K562 (cell line): ENCODE measurements around the gene XPR1. TPM values are rescaled to one million over a fixed set of nuclear protein-coding genes. Genes with fewer than 3 reads are reported as not detected.

Experiments
- ARID1B ChIP-seq: fragments of 450-650 bp; IDR thresholded peaks from 2 replicates; pipeline ENCODE4 v1.6.1; 2016; ENCODE audit warnings: antibody characterized with exemption, mild to moderate bottlenecking, inconsistent platforms
- DACH1 ChIP-seq: fragments of 450-650 bp; IDR thresholded peaks from 2 replicates; pipeline ENCODE4 v1.6.1; 2018; ENCODE audit not compliant: partially characterized antibody
- ELK1 ChIP-seq: sonication (generic); formaldehyde crosslinking; IDR thresholded peaks from 2 replicates; pipeline ENCODE4 v1.8.1; 2022; ENCODE audit warnings: missing genetic modification reagents
- ESRRA ChIP-seq: fragments of 450-650 bp; IDR thresholded peaks from 2 replicates; pipeline ENCODE4 v1.6.1; 2014; ENCODE audit warnings: low read depth, mild to moderate bottlenecking, moderate library complexity, borderline replicate concordance
- EZH2 ChIP-seq: IDR thresholded peaks from 2 replicates; pipeline ENCODE4 v1.6.1; 2012; ENCODE audit warnings: low read depth, mild to moderate bottlenecking, inconsistent platforms, low read length, borderline replicate concordance
- FOS ChIP-seq: IDR thresholded peaks from 3 replicates; pipeline ENCODE4 v1.6.1; 2011; ENCODE audit not compliant: insufficient read length; ENCODE audit errors: extremely low read depth
- FOXA3 ChIP-seq, 2 experiments: fragments of 450-650 bp in 1 of 2; sonication (generic) in 1 of 2; formaldehyde crosslinking; IDR thresholded peaks in 1 of 2; conservative IDR thresholded peaks in 1 of 2; 2 replicates each; pipeline versions ENCODE4 v1.4.0 to v1.8.0; 2020 to 2022; ENCODE audit warnings: mild to moderate bottlenecking in 2 of 2, missing genetic modification reagents in 1 of 2
- POLR2A ChIP-seq: fragments of 450-650 bp; conservative IDR thresholded peaks from 2 replicates; pipeline ENCODE4 v1.6.1; 2016
- POLR2G ChIP-seq: fragments of 200-400 bp; formaldehyde crosslinking; IDR thresholded peaks from 2 replicates; pipeline ENCODE4 v1.6.1; 2017; ENCODE audit warnings: low read depth, mild to moderate bottlenecking, antibody characterized with exemption, low read length, moderate library complexity
- SIN3A ChIP-seq, 2 experiments: fragments of 150-350 bp in 1 of 2; IDR thresholded peaks; 2 replicates each; pipeline ENCODE4 v1.6.1; 2011 to 2016; ENCODE audit warnings: borderline replicate concordance in 2 of 2, low read depth in 2 of 2, low read length in 2 of 2, mild to moderate bottlenecking in 2 of 2, moderate library complexity in 2 of 2; ENCODE audit not compliant: control insufficient read depth in 1 of 2
- SIX5 ChIP-seq, 2 experiments: IDR thresholded peaks; 2 replicates each; pipeline ENCODE4 v1.6.1; 2011; ENCODE audit warnings: low read length in 2 of 2, borderline replicate concordance in 1 of 2, low read depth in 1 of 2, mild to moderate bottlenecking in 1 of 2, moderate library complexity in 1 of 2; ENCODE audit not compliant: insufficient read depth in 1 of 2
- SMAD1 ChIP-seq: fragments of 150-350 bp; IDR thresholded peaks from 2 replicates; pipeline ENCODE4 v1.6.1; 2014; ENCODE audit warnings: low read length, low read depth; ENCODE audit not compliant: partially characterized antibody
- STAT6 ChIP-seq: sonication (generic); formaldehyde crosslinking; IDR thresholded peaks from 2 replicates; pipeline ENCODE4 v1.8.1; 2023; ENCODE audit warnings: mild to moderate bottlenecking, missing genetic modification reagents
- TAF9B ChIP-seq: fragments of 450-650 bp; IDR thresholded peaks from 2 replicates; pipeline ENCODE4 v1.6.1; 2018; ENCODE audit warnings: mild to moderate bottlenecking; ENCODE audit not compliant: partially characterized antibody
- TEAD1 ChIP-seq, 2 experiments: fragments of 450-650 bp in 1 of 2; sonication (generic) in 1 of 2; formaldehyde crosslinking; IDR thresholded peaks; 2 replicates each; pipeline versions ENCODE4 v1.4.0 to v1.8.0; 2020 to 2022; ENCODE audit warnings: mild to moderate bottlenecking in 2 of 2, missing genetic modification reagents in 1 of 2
- TRIM28 ChIP-seq: fragments of 450-650 bp; IDR thresholded peaks from 2 replicates; pipeline ENCODE4 v1.6.1; 2017
- ZBTB26 ChIP-seq: fragments of 450-650 bp; formaldehyde crosslinking; IDR thresholded peaks from 2 replicates; pipeline ENCODE4 v1.4.0; 2022; ENCODE audit warnings: missing genetic modification characterization
- ZKSCAN8 ChIP-seq: fragments of 200-800 bp; sonication (Bioruptor generic); IDR thresholded peaks from 2 replicates; pipeline ENCODE4 v1.6.1; 2016; ENCODE audit warnings: missing genetic modification characterization, missing compliant biosample characterization
- ZNF146 ChIP-seq: IDR thresholded peaks from one replicate; pipeline ENCODE4 v1.6.1; 2018; ENCODE audit warnings: missing compliant biosample characterization; ENCODE audit not compliant: unreplicated experiment
- ZNF174 ChIP-seq: fragments of 250-450 bp; sonication (Bioruptor Pico); IDR thresholded peaks from 2 replicates; pipeline ENCODE4 v1.4.0; 2020; ENCODE audit warnings: mild to moderate bottlenecking
- ZNF212 ChIP-seq: fragments of 450-650 bp; formaldehyde crosslinking; IDR thresholded peaks from 2 replicates; pipeline ENCODE4 v1.4.0; 2020; ENCODE audit warnings: mild to moderate bottlenecking
- ZNF589 ChIP-seq: fragments of 200-800 bp; sonication (Bioruptor generic); IDR thresholded peaks from 2 replicates; pipeline ENCODE4 v1.6.1; 2016; ENCODE audit warnings: low read depth, missing genetic modification characterization, missing compliant biosample characterization
- ZNF76 ChIP-seq: fragments of 250-450 bp; sonication (Bioruptor Pico); IDR thresholded peaks from 2 replicates; pipeline ENCODE4 v1.4.0; 2020; ENCODE audit warnings: mild to moderate bottlenecking, moderate library complexity, borderline replicate concordance
- polyA plus RNA-seq, 8 experiments: library from polyadenylated mRNA; depleted of rRNA in 4 of 8; stranded (reverse) in 5 of 8; unstranded in 3 of 8; fragments of >200 nt; fragmentation: Nextera tagmentation in 2 of 8; fragmentation: Illumina TruSeq in 1 of 8; extraction: Ambion mirVana in 2 of 8; extraction: Trizol in 1 of 8; gene quantifications; 2 replicates each; pipeline versions ENCODE4 v1.2.1 to v1.2.3, GENCODE V29; 2011 to 2014; ENCODE audit warnings: inconsistent platforms in 1 of 8, missing spikeins in 1 of 8
- total RNA-seq, 7 experiments: library from RNA; depleted of rRNA in 6 of 7; stranded (reverse); fragments of >200 nt in 6 of 7; fragmentation: Illumina TruSeq in 2 of 7; extraction: Trizol in 2 of 7; gene quantifications; 2 replicates each; pipeline versions ENCODE4 v1.2.1 to v1.2.3, GENCODE V29; 2011 to 2021; ENCODE audit warnings: low replicate concordance in 1 of 7

XPR1 gene
- total and polyA plus RNA-seq, 9 of the 15 experiments (the other 6 are each of a cell fraction or from before 2014, with no cell fraction given): 3.0 to 66.2 (median 38.6) TPM

- TF ChIP-seq ZBTB26 (CRISPR knock-in tag) (peak; percentile 4; the same call in 1 of the 2 replicates), STAT6 (CRISPR knock-in tag) (no peak), FOXA3 (CRISPR knock-in tag; conservative IDR thresholded peaks at IDR 0.05 in 1 of 2, IDR thresholded peaks at IDR 0.05 in 1 of 2) (peak in 1 of 2 experiments; percentile 2; a peak in 1 of 4 replicates), SIN3A (IDR thresholded peaks at IDR 0.05; ENCODE audit: borderline replicate concordance in 2 of 2, control insufficient read depth in 1 of 2, low read depth in 2 of 2, low read length in 2 of 2) (no peak), ZNF76 (CRISPR knock-in tag) (no peak), ZNF212 (CRISPR knock-in tag) (no peak), TRIM28 (peak; percentile 50; the same call in 1 of the 2 replicates), ARID1B (peak; percentile 89), TEAD1 (CRISPR knock-in tag; IDR thresholded peaks at IDR 0.05) (peak in 1 of 2 experiments; percentile 5; a peak in 1 of 4 replicates), ZKSCAN8 (no peak; the same call in 1 of the 2 replicates), FOS (peak; percentile 0), ZNF174 (CRISPR knock-in tag) (no peak), SMAD1 (no peak), TAF9B (peak; percentile 60), EZH2 (no peak), ESRRA (no peak), POLR2G (no peak), ELK1 (CRISPR knock-in tag) (no peak), SIX5 (IDR thresholded peaks at IDR 0.05; ENCODE audit: borderline replicate concordance in 1 of 2, insufficient read depth in 1 of 2, low read depth in 1 of 2, low read length in 2 of 2) (no peak), DACH1 (peak; percentile 63), ZNF146 (CRISPR knock-in tag) (no peak), POLR2A (peak; percentile 61; the same call in 1 of the 2 replicates), ZNF589 (no peak; the same call in 1 of the 2 replicates)
Observed at GRCh38 chr1:180611016-180611930, 20.5 kb upstream of the XPR1 start (continued).
